ENCODE measurements around the gene LHX6. TPM values are rescaled to one million over a fixed set of nuclear protein-coding genes. Genes with fewer than 3 reads are reported as not detected.

LHX6 gene
- polyA plus RNA-seq, 2 of the 4 experiments (the other 2 are of a cell fraction): 0.14 to 0.26 TPM

GRCh38 chr9:122173670-122174069, 55.1 kb downstream of the LHX6 start:
- ChIA-PET POLR2A (no interaction called here), CTCF (interaction anchor here (1.0 to 1.2 kb wide), 2 partner anchors 9 to 636 kb away, joined by 3 to 5 read pairs; no protein-coding TSS in a partner anchor)
- no peak for ATAC-seq
- H3K4me3 ChIP-seq: no peak overlapping the region
- 20% methylated on average over 3 of the region's 3 CpGs for WGBS (ENCODE audit: missing lambda C conversion rate)
- no peak for TF ChIP-seq KDM1A (IDR thresholded peaks at IDR 0.05; ENCODE audit: low read depth)
- no peak for FAIRE-seq
- no peak overlapping the region for H3K27ac ChIP-seq
- DNase-seq (ENCODE audit: low read depth in 1 of 2, low spot score in 1 of 2): no peak
- no peaks in the 10 kb centered on the region for H3K9me3 ChIP-seq
- H3K4me1 ChIP-seq: no peaks in the 10 kb centered on the region
- H3K4me2 ChIP-seq: no peak overlapping the region

- CTCF ChIA-PET: interaction anchor here (0.6 to 1.7 kb wide), 6 partner anchors 9 to 179 kb away, joined by 3 to 5 read pairs (median 3); partner anchors contain the start of genes MORN5 and NDUFA8
Observed at GRCh38 chr9:122172131-122172530, 56.6 kb downstream of the LHX6 start.

GRCh38 chr9:122168356-122168755, 60.4 kb downstream of the LHX6 start:
- WGBS (ENCODE audit: missing lambda C conversion rate): 18% methylated on average over 3 of the region's 3 CpGs
- Histone ChIP-seq H3K9me3 (0 out of 3 replicates have a peak, but pooled peaks cover 2% of the 10 kb centered on the region), H3K27ac (no peak overlapping the region), H3K4me2 (no peak overlapping the region), H3K4me3 (no peak overlapping the region), H3K4me1 (no peaks in the 10 kb centered on the region)
- CTCF ChIA-PET: interaction anchor here (0.8 to 1.5 kb wide), 6 partner anchors 9 to 47 kb away, joined by 3 to 5 read pairs (median 3); no protein-coding TSS in a partner anchor
- DNase-seq (ENCODE audit: low read depth in 1 of 2, low spot score in 1 of 2): no peak
- ATAC-seq: no peak
- FAIRE-seq: no peak
- POLR2A ChIA-PET: no interaction called here
- TF ChIP-seq FOXS1 (CRISPR knock-in tag; IDR thresholded peaks at IDR 0.05): no peak
- TF ChIP-seq MAFK (IDR thresholded peaks at IDR 0.05; ENCODE audit: partially characterized antibody): no peak
- TF ChIP-seq ESRRA (IDR thresholded peaks at IDR 0.05; ENCODE audit: borderline replicate concordance, low read length): no peak
- TF ChIP-seq FOSB (CRISPR knock-in tag; IDR thresholded peaks at IDR 0.05): no peak
- TF ChIP-seq HOXA7 (CRISPR knock-in tag; IDR thresholded peaks at IDR 0.05): no peak
- TF ChIP-seq RCOR1 (IDR thresholded peaks at IDR 0.05; ENCODE audit: low read depth, low read length): no peak
- no peak for TF ChIP-seq BCL3 (IDR thresholded peaks at IDR 0.05)
- no peak for TF ChIP-seq FOSL2 (IDR thresholded peaks at IDR 0.05)
- no peak for TF ChIP-seq FOSL2 (CRISPR knock-in tag; IDR thresholded peaks at IDR 0.05)
- TF ChIP-seq RAD21 (conservative IDR thresholded peaks at IDR 0.05 in 1 of 2, IDR thresholded peaks at IDR 0.05 in 1 of 2): no peak
- TF ChIP-seq HMGXB4 (CRISPR knock-in tag; IDR thresholded peaks at IDR 0.05; ENCODE audit: borderline replicate concordance): no peak
- no peak for TF ChIP-seq ZFP36 (IDR thresholded peaks at IDR 0.05; ENCODE audit: borderline replicate concordance, partially characterized antibody)
- no peak for TF ChIP-seq RARB (CRISPR knock-in tag; IDR thresholded peaks at IDR 0.05)
- TF ChIP-seq USF2 (IDR thresholded peaks at IDR 0.05): no peak
- TF ChIP-seq JUN (IDR thresholded peaks at IDR 0.05): no peak
- TF ChIP-seq PHF8 (IDR thresholded peaks at IDR 0.05; ENCODE audit: borderline replicate concordance, low read depth): no peak

More at GRCh38 chr9:122172131-122172530, 56.6 kb downstream of the LHX6 start:
- TF ChIP-seq HEYL (CRISPR knock-in tag; IDR thresholded peaks at IDR 0.05): no peak
- no peak for TF ChIP-seq SMC3 (IDR thresholded peaks at IDR 0.05)
- no peak for TF ChIP-seq MAFK (IDR thresholded peaks at IDR 0.05; ENCODE audit: partially characterized antibody)
- no peak for TF ChIP-seq FOSL2 (IDR thresholded peaks at IDR 0.05)
- TF ChIP-seq FOSL2 (CRISPR knock-in tag; IDR thresholded peaks at IDR 0.05): no peak
- no peak for TF ChIP-seq HOXB5 (CRISPR knock-in tag; IDR thresholded peaks at IDR 0.05)
- TF ChIP-seq EP300 (IDR thresholded peaks at IDR 0.05): no peak
- TF ChIP-seq ATOH8 (CRISPR knock-in tag; IDR thresholded peaks at IDR 0.05; ENCODE audit: low read depth): no peak
- no peak for TF ChIP-seq HMGXB4 (CRISPR knock-in tag; IDR thresholded peaks at IDR 0.05; ENCODE audit: borderline replicate concordance)
- no peak for TF ChIP-seq RFX5 (IDR thresholded peaks at IDR 0.05)
- TF ChIP-seq TP53 (CRISPR knock-in tag; IDR thresholded peaks at IDR 0.05): no peak
- TF ChIP-seq JUN (IDR thresholded peaks at IDR 0.05): no peak
- no peak for TF ChIP-seq MAZ (IDR thresholded peaks at IDR 0.05; ENCODE audit: borderline replicate concordance, low read depth, low read length)
- TF ChIP-seq ZC3H11A (IDR thresholded peaks at IDR 0.05): no peak
- no peak for TF ChIP-seq HDAC2 (IDR thresholded peaks at IDR 0.05)
- no peak for TF ChIP-seq POLR2A (IDR thresholded peaks at IDR 0.05; ENCODE audit: low read length)
- TF ChIP-seq KDM5A (IDR thresholded peaks at IDR 0.05): no peak
- TF ChIP-seq CHD4 (IDR thresholded peaks at IDR 0.05; ENCODE audit: borderline replicate concordance): no peak
- TF ChIP-seq CBX8 (IDR thresholded peaks at IDR 0.05): no peak
- no peak for TF ChIP-seq NR3C1 (IDR thresholded peaks at IDR 0.05)
- no peak for TF ChIP-seq ESRRA (IDR thresholded peaks at IDR 0.05; ENCODE audit: borderline replicate concordance, low read length)
- no peak overlapping the region for H3K4me3 ChIP-seq
- H3K4me1 ChIP-seq: no peaks in the 10 kb centered on the region
- ATAC-seq (no peak), DNase-seq (ENCODE audit: low read depth in 1 of 2, low spot score in 1 of 2) (no peak), FAIRE-seq (no peak)
- H3K27ac ChIP-seq: no peak overlapping the region
- 75% methylated on average over 5 of the region's 7 CpGs for WGBS (ENCODE audit: missing lambda C conversion rate)
- POLR2A ChIA-PET: no interaction called here
- no peak overlapping the region for H3K4me2 ChIP-seq
- 0 out of 3 replicates have a peak, but pooled peaks cover 2% of the 10 kb centered on the region for H3K9me3 ChIP-seq

All from A549 (cell line).